HepG2 (cell line): ENCODE results near the gene MARS2. TPM values are rescaled to one million over a fixed set of nuclear protein-coding genes. Genes with fewer than 3 reads are reported as not detected.
A peak's percentile ranks its signal among the peaks of the same experiment; 100 is the strongest.

ENCODE experiments used
- FLYWCH1 ChIP-seq: sonication (generic); formaldehyde crosslinking; IDR thresholded peaks from 2 replicates; pipeline ENCODE4 v1.8.1; 2023; ENCODE audit warnings: mild to moderate bottlenecking, missing genetic modification reagents
- FOXO1 ChIP-seq: sonication (generic); formaldehyde crosslinking; IDR thresholded peaks from 2 replicates; pipeline ENCODE4 v1.4.0; 2020; ENCODE audit warnings: missing genetic modification reagents
- HMG20B ChIP-seq: conservative IDR thresholded peaks from 2 replicates; pipeline ENCODE4 v1.6.1; 2016; ENCODE audit warnings: missing genetic modification reagents, missing compliant biosample characterization
- MEIS1 ChIP-seq: sonication (generic); formaldehyde crosslinking; IDR thresholded peaks from 2 replicates; pipeline ENCODE4 v1.9.0; 2021; ENCODE audit warnings: mild to moderate bottlenecking, missing genetic modification reagents, moderate library complexity, borderline replicate concordance
- MYNN ChIP-seq: sonication (generic); formaldehyde crosslinking; IDR thresholded peaks from 2 replicates; pipeline ENCODE4 v1.4.0; 2020; ENCODE audit warnings: mild to moderate bottlenecking, low read depth, missing genetic modification reagents
- NR3C1 ChIP-seq: sonication (generic); formaldehyde crosslinking; IDR thresholded peaks from 2 replicates; pipeline ENCODE4 v1.4.0; 2020; ENCODE audit warnings: missing genetic modification reagents
- SP140L ChIP-seq: sonication (generic); formaldehyde crosslinking; IDR thresholded peaks from 2 replicates; pipeline ENCODE4 v1.4.0; 2020; ENCODE audit warnings: missing genetic modification reagents, borderline replicate concordance
- ZNF564 ChIP-seq: sonication (generic); formaldehyde crosslinking; IDR thresholded peaks from 2 replicates; pipeline ENCODE4 v1.8.1; 2023; ENCODE audit warnings: mild to moderate bottlenecking, missing genetic modification reagents
- ZNF749 ChIP-seq: sonication (generic); formaldehyde crosslinking; IDR thresholded peaks from 2 replicates; pipeline ENCODE4 v1.8.0; 2022; ENCODE audit warnings: mild to moderate bottlenecking, missing genetic modification reagents, moderate library complexity, borderline replicate concordance
- polyA plus RNA-seq, 8 experiments: library from polyadenylated mRNA; depleted of rRNA in 3 of 8; stranded (reverse) in 7 of 8; unstranded in 1 of 8; fragments of >200 nt; fragmentation: Illumina TruSeq in 4 of 8; extraction: Trizol in 4 of 8; gene quantifications; 2 replicates each; pipeline versions ENCODE4 v1.2.1 to v1.2.3, GENCODE V29; 2011 to 2016; ENCODE audit warnings: low read depth in 4 of 8, missing spikeins in 1 of 8, mixed read lengths in 1 of 8; ENCODE audit not compliant: insufficient read depth in 1 of 8
- total RNA-seq, 5 experiments: library from RNA; depleted of rRNA; stranded (reverse); fragments of >200 nt; fragmentation: Illumina TruSeq; extraction: Trizol; gene quantifications; 2 replicates each; pipeline ENCODE4 v1.2.3, GENCODE V29; 2016; ENCODE audit warnings: low read depth in 1 of 5
- TF ChIP-seq, protein P1 (sequence below): sonication (generic); formaldehyde crosslinking; IDR thresholded peaks from 2 replicates; pipeline ENCODE4 v1.4.0; 2020; ENCODE audit warnings: missing genetic modification reagents, mild to moderate bottlenecking, borderline replicate concordance
- TF ChIP-seq, protein P2 (sequence below): sonication (generic); formaldehyde crosslinking; IDR thresholded peaks from 2 replicates; pipeline ENCODE4 v1.9.0; 2021; ENCODE audit warnings: missing genetic modification reagents, borderline replicate concordance
- TF ChIP-seq, protein P3 (sequence below): sonication (generic); formaldehyde crosslinking; IDR thresholded peaks from 2 replicates; pipeline ENCODE4 v1.8.0; 2022; ENCODE audit warnings: mild to moderate bottlenecking, missing genetic modification reagents, borderline replicate concordance
- TF ChIP-seq, protein P4 (sequence below): sonication (generic); formaldehyde crosslinking; IDR thresholded peaks from 2 replicates; pipeline ENCODE4 v1.5.0; 2020; ENCODE audit warnings: missing genetic modification reagents
- TF ChIP-seq, protein P5 (sequence below): IDR thresholded peaks from 2 replicates; pipeline ENCODE4 v1.6.1; 2012; ENCODE audit warnings: low read depth, low read length, improper control_type of control experiment
- TF ChIP-seq, protein P6 (sequence below): sonication (generic); formaldehyde crosslinking; conservative IDR thresholded peaks from 2 replicates; pipeline ENCODE4 v1.8.1; 2023; ENCODE audit warnings: missing genetic modification reagents
- TF ChIP-seq, protein P7 (sequence below): IDR thresholded peaks from 2 replicates; pipeline ENCODE4 v1.6.1; 2016; ENCODE audit warnings: missing compliant biosample characterization, missing genetic modification reagents, borderline replicate concordance

The MARS2 gene
- total and polyA plus RNA-seq, 2 of the 13 experiments (the other 11 are each of a cell fraction or from before 2014, with no cell fraction given), result 6.9 to 16.2 TPM

DNA sequence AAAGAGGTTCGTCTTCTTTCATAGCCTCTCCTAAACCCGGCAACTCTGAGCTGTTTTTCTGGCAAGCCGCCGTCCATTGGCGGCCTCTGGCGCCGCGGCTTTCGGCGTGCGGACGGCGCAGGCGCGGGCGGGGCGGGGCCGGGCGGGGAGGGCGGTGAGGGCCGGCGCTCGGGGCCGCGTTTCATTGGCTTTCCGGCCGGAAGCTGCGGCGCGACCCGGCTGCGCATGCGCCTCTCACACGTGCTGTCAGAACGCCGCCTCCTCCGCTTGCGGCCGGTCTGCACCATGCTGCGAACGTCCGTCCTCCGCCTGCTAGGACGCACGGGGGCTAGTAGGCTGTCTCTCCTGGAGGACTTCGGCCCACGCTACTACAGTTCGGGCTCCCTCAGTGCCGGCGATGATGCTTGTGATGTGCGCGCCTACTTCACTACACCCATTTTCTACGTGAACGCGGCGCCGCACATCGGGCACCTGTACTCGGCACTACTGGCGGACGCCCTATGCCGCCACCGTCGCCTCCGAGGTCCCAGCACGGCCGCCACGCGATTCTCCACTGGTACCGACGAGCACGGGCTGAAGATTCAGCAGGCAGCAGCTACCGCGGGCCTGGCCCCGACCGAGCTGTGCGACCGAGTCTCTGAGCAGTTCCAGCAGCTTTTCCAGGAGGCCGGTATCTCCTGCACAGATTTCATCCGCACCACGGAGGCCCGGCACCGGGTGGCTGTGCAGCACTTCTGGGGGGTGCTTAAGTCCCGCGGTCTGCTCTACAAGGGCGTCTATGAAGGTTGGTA is at the start of gene MARS2 (continued):
- TF ChIP-seq, protein P1, sequence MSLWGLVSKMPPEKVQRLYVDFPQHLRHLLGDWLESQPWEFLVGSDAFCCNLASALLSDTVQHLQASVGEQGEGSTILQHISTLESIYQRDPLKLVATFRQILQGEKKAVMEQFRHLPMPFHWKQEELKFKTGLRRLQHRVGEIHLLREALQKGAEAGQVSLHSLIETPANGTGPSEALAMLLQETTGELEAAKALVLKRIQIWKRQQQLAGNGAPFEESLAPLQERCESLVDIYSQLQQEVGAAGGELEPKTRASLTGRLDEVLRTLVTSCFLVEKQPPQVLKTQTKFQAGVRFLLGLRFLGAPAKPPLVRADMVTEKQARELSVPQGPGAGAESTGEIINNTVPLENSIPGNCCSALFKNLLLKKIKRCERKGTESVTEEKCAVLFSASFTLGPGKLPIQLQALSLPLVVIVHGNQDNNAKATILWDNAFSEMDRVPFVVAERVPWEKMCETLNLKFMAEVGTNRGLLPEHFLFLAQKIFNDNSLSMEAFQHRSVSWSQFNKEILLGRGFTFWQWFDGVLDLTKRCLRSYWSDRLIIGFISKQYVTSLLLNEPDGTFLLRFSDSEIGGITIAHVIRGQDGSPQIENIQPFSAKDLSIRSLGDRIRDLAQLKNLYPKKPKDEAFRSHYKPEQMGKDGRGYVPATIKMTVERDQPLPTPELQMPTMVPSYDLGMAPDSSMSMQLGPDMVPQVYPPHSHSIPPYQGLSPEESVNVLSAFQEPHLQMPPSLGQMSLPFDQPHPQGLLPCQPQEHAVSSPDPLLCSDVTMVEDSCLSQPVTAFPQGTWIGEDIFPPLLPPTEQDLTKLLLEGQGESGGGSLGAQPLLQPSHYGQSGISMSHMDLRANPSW (CRISPR knock-in tag), result 0 out of 2 replicates have a peak, but pooled peaks have one; percentile 52
- TF ChIP-seq SP140L (CRISPR knock-in tag) (0 out of 2 replicates have a peak, but pooled peaks have one; percentile 11), NR3C1 (CRISPR knock-in tag) (no peak), ZNF564 (CRISPR knock-in tag) (0 out of 2 replicates have a peak, but pooled peaks have one; percentile 48), FOXO1 (CRISPR knock-in tag) (no peak), ZNF749 (CRISPR knock-in tag) (peak; percentile 48; the same call in 1 of the 2 replicates), MEIS1 (peak; percentile 62; the same call in 1 of the 2 replicates), MYNN (CRISPR knock-in tag) (no peak), FLYWCH1 (CRISPR knock-in tag) (0 out of 2 replicates have a peak, but pooled peaks have one; percentile 85), HMG20B (peak; percentile 0; the same call in 1 of the 2 replicates)
- TF ChIP-seq, protein P2, sequence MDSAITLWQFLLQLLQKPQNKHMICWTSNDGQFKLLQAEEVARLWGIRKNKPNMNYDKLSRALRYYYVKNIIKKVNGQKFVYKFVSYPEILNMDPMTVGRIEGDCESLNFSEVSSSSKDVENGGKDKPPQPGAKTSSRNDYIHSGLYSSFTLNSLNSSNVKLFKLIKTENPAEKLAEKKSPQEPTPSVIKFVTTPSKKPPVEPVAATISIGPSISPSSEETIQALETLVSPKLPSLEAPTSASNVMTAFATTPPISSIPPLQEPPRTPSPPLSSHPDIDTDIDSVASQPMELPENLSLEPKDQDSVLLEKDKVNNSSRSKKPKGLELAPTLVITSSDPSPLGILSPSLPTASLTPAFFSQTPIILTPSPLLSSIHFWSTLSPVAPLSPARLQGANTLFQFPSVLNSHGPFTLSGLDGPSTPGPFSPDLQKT (CRISPR knock-in tag), result no peak
- TF ChIP-seq, protein P3, sequence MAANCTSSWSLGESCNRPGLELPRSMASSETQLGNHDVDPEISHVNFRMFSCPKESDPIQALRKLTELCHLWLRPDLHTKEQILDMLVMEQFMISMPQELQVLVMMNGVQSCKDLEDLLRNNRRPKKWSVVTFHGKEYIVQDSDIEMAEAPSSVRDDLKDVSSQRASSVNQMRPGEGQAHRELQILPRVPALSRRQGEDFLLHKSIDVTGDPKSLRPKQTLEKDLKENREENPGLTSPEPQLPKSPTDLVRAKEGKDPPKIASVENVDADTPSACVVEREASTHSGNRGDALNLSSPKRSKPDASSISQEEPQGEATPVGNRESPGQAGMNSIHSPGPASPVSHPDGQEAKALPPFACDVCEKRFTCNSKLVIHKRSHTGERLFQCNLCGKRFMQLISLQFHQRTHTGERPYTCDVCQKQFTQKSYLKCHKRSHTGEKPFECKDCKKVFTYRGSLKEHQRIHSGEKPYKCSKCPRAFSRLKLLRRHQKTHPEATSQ (CRISPR knock-in tag), result peak; percentile 55; the same call in 1 of the 2 replicates
- TF ChIP-seq, protein P4, sequence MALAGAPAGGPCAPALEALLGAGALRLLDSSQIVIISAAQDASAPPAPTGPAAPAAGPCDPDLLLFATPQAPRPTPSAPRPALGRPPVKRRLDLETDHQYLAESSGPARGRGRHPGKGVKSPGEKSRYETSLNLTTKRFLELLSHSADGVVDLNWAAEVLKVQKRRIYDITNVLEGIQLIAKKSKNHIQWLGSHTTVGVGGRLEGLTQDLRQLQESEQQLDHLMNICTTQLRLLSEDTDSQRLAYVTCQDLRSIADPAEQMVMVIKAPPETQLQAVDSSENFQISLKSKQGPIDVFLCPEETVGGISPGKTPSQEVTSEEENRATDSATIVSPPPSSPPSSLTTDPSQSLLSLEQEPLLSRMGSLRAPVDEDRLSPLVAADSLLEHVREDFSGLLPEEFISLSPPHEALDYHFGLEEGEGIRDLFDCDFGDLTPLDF (CRISPR knock-in tag), result peak; percentile 46; the same call in 1 of the 2 replicates
- TF ChIP-seq, protein P5, sequence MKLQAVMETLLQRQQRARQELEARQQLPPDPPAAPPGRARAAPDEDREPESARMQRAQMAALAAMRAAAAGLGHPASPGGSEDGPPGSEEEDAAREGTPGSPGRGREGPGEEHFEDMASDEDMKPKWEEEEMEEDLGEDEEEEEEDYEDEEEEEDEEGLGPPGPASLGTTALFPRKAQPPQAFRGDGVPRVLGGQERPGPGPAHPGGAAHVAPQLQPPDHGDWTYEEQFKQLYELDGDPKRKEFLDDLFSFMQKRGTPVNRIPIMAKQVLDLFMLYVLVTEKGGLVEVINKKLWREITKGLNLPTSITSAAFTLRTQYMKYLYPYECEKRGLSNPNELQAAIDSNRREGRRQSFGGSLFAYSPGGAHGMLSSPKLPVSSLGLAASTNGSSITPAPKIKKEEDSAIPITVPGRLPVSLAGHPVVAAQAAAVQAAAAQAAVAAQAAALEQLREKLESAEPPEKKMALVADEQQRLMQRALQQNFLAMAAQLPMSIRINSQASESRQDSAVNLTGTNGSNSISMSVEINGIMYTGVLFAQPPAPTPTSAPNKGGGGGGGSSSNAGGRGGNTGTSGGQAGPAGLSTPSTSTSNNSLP, result no peak
- TF ChIP-seq, protein P6, sequence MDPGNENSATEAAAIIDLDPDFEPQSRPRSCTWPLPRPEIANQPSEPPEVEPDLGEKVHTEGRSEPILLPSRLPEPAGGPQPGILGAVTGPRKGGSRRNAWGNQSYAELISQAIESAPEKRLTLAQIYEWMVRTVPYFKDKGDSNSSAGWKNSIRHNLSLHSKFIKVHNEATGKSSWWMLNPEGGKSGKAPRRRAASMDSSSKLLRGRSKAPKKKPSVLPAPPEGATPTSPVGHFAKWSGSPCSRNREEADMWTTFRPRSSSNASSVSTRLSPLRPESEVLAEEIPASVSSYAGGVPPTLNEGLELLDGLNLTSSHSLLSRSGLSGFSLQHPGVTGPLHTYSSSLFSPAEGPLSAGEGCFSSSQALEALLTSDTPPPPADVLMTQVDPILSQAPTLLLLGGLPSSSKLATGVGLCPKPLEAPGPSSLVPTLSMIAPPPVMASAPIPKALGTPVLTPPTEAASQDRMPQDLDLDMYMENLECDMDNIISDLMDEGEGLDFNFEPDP (CRISPR knock-in tag), result 0 out of 2 replicates have a peak, but pooled peaks have one; percentile 2
- TF ChIP-seq, protein P7, sequence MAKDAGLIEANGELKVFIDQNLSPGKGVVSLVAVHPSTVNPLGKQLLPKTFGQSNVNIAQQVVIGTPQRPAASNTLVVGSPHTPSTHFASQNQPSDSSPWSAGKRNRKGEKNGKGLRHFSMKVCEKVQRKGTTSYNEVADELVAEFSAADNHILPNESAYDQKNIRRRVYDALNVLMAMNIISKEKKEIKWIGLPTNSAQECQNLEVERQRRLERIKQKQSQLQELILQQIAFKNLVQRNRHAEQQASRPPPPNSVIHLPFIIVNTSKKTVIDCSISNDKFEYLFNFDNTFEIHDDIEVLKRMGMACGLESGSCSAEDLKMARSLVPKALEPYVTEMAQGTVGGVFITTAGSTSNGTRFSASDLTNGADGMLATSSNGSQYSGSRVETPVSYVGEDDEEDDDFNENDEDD, result peak; percentile 81
